GM12892 (cell line): Measurements from ENCODE around the gene SNX17.

Experiments used
- POLR2A ChIP-seq: IDR thresholded peaks from 2 replicates; pipeline ENCODE4 v1.6.1; 2011; ENCODE audit warnings: low read depth, low read length, control low read depth
- POLR2AphosphoS5 ChIP-seq: IDR thresholded peaks from 2 replicates; pipeline ENCODE4 v1.6.1; 2011; ENCODE audit warnings: low read depth, low read length, control low read depth
- TAF1 ChIP-seq: IDR thresholded peaks from 2 replicates; pipeline ENCODE4 v1.6.1; 2011; ENCODE audit warnings: low read depth, mild to moderate bottlenecking, control low read depth, low read length, borderline replicate concordance

DNA sequence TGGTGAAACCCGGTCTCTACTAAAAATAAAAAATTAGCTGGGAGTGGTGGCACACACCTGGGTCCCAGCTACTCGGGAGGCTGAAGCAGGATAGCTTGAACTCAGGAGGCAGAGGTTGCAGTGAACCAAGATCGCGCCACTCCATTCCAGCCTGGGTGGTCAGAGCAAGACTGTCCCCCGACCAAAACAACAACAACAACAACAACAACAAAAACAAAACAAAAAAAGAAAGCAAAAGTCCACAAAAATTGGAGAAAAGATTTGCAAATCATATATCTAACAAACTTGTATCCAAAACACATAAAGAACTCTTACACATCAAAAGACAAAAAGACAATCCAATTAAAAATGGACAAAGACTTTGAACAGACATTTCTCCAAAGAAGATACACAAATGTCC lies 28.5 kb downstream of the SNX17 start:
- TF ChIP-seq POLR2A (no peak), POLR2AphosphoS5 (no peak), TAF1 (no peak)
